Activated naive CD4-positive, alpha-beta T cell treated with anti-CD3 and anti-CD28 coated beads, Interleukin-2, amount 50 U/mL, for 72 hours (primary cell): ENCODE results near the gene RBMS3. TPM values are rescaled to one million over a fixed set of nuclear protein-coding genes. Genes with fewer than 3 reads are reported as not detected.

Source experiments
- ATAC-seq, 2 donors: fragments of 150-1000 bp; cut with Tn5 transposase; 2 replicates each; pipeline ENCODE4 v1.10.0; 2021; ENCODE audit warnings: mild to moderate bottlenecking in 2 of 2, moderate library complexity in 2 of 2
- DNase-seq, 2 donors: peaks; one replicate each; pipeline ENCODE4 v3.0.0; 2021 to 2022; ENCODE audit warnings: low spot score in 2 of 2
- H3K27ac Mint-ChIP-seq, 2 donors: one replicate each; pipeline ENCODE4 v1.8.0; 2022; ENCODE audit warnings: mild to moderate bottlenecking in 2 of 2, mixed read lengths in 2 of 2
- H3K36me3 Mint-ChIP-seq, 2 donors: one replicate each; pipeline ENCODE4 v1.8.0; 2022; ENCODE audit warnings: mixed read lengths in 2 of 2
- H3K9me3 Mint-ChIP-seq, 2 donors: one replicate each; pipeline ENCODE4 v1.8.0; 2022; ENCODE audit warnings: mixed read lengths in 2 of 2
- total RNA-seq, 2 donors: library from RNA; stranded (reverse); gene quantifications; one replicate each; pipeline ENCODE4 v1.2.3, GENCODE V29; 2022

Gene RBMS3
- total RNA-seq, 2 donors from 2014 or later = 3.3 TPM; not detected in 1

GRCh38 chr3:29416514-29416913, 135.6 kb downstream of the RBMS3 start:
- no peak for ATAC-seq
- no peak overlapping the region for H3K27ac Mint-ChIP-seq
- H3K9me3 Mint-ChIP-seq = no peaks in the 10 kb centered on the region
- no peak for DNase-seq
- H3K36me3 Mint-ChIP-seq = no peaks in the 10 kb centered on the region

- ATAC-seq = no peak
- H3K27ac Mint-ChIP-seq = no peak overlapping the region
- H3K9me3 Mint-ChIP-seq = no peaks in the 10 kb centered on the region
- no peak for DNase-seq
- no peaks in the 10 kb centered on the region for H3K36me3 Mint-ChIP-seq
Measured at GRCh38 chr3:29420106-29420505, 139.2 kb downstream of the RBMS3 start.

DNA sequence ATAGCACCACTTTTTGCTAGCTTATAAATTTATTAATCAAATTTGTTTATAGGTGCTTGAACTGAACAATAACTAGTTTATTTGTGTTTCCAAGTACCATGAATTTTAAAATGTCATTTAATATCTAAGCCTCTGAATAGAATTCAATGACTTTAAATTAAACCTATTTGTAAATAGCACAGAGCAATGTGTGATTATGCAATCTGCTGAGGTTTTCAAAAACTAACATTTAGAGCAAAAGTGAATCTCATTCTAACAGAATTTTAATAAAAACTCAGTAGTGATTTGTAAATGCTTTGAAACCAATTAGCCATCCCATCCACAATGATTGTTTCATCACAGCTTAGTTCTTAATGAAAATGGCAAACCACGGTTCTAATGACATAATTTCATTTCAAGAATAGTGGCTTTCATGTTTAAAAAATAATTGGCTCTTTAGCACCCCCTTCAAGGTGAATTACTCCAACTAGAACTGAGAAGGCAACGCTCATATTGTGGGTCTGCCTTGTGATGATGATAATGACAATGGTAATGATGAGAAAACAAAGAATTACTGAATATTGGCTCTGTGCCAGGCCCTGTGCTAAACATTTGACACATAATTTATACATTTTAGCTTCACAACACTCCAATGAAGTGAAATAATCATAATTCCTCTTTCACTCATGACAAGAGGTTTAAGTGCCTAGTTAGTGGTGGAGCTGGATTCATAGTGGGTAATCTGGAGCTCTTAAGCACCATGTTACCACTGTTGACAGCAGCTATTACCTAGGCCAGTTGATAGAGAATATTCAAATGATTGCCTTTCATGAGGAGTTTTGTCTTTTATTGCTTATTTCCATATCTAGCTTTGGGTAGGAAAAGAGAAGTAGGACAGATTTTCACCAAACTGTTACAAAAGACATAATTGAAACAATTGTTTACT, 145.7 kb downstream of the RBMS3 start:
- Mint-ChIP-seq H3K9me3 (no peaks in the 10 kb centered on the region), H3K27ac (no peak overlapping the region), H3K36me3 (no peaks in the 10 kb centered on the region)
- DNase-seq (no peak), ATAC-seq (no peak)

DNA sequence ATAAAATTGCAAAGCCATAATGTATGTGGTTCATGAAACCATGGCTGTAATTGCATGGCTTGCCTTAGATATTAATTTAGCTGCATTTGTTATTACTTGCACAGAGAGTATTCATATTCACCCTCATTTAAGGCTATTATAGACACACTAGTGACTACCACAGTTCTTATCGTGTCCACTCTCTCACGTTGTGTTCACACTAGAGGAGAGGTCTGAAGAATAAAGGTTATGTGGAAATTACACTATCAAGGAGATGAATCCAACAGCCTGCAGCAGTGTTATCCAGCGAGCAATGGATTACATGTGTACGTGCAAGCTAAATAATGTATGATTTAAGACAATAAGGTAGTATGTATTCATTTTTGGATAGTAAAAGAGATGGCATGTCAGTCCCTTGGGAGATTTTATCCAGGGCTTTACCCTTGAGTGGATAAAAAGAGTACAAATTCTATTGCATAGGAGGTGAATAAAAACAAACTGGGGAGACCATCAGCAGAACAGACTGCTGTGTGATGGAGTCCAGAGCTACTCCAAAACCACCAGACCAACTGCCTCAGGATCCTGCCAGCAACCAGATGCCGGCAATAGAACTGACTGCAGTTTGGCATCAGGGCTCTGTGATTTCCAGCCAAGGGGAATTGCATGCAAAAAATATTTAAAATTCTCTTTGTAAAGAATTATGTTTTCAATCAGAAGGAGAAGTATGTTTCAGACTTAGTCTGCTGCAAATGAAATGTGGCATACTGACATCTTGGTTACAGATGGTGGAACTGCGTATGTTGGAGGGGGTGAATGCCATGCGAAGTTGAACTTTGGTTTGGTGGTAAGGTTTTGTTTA, 146.6 kb downstream of the RBMS3 start:
- Mint-ChIP-seq H3K27ac (no peak overlapping the region), H3K36me3 (no peaks in the 10 kb centered on the region), H3K9me3 (no peaks in the 10 kb centered on the region)
- no peak for DNase-seq
- ATAC-seq = no peak

- DNase-seq = no peak
- no peaks in the 10 kb centered on the region for H3K9me3 Mint-ChIP-seq
Measured at GRCh38 chr3:29429055-29429679, 148.3 kb downstream of the RBMS3 start.

DNA sequence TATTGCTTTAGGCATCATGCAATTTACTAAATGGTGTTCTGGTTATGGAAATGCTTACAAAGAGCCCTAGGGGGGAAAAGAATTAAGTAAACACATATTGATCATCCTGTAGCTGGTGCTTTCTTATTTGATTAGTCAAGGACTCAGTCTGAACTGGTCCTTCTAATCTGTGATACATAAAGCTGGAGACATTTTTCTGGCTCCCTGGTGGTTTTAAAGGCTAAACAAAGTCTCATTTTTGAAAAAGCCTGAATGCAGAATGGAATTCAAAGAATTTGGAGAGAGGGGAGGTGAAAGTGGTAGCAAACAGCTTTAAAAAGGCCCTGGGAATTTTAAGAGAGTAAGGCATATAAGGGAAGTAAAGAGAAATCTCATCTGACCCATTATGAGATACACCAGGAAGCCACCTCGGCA, 149.7 kb downstream of the RBMS3 start:
- Mint-ChIP-seq H3K27ac (no peak overlapping the region), H3K9me3 (no peaks in the 10 kb centered on the region), H3K36me3 (no peaks in the 10 kb centered on the region)
- ATAC-seq (no peak), DNase-seq (no peak)

More at GRCh38 chr3:29429055-29429679, 148.3 kb downstream of the RBMS3 start:
- peak overlapping the region in 1 of 2 donors; percentile 5 for H3K27ac Mint-ChIP-seq
- H3K36me3 Mint-ChIP-seq = no peaks in the 10 kb centered on the region
- ATAC-seq = no peak

- DNase-seq = no peak
Measured at GRCh38 chr3:29436612-29437323, 155.9 kb downstream of the RBMS3 start.

DNA sequence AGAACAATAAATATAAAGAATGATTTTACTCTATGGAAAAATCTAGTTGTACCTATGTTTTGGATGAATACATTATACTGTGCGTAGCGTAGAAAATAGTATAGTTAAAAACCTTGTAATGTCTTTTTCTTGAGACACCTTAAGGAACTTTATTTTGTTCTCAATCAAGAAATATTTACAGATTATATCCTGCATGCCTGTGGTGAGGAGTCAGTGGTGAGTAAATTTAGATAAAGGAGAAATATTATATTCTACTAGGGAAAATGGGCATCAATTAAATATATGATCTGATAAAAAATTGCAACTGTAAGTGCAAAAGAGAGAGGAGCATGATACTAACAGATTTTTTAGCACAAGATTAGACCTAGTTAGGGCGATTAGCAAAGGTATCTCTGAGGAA, 157.7 kb downstream of the RBMS3 start:
- Mint-ChIP-seq H3K36me3 (no peaks in the 10 kb centered on the region), H3K9me3 (peaks cover 3 to 8% of the 10 kb centered on the region in 2 donors), H3K27ac (no peak overlapping the region)
- DNase-seq (no peak), ATAC-seq (no peak)

More at GRCh38 chr3:29436612-29437323, 155.9 kb downstream of the RBMS3 start:
- no peaks in the 10 kb centered on the region for H3K36me3 Mint-ChIP-seq
- ATAC-seq = no peak
- peaks cover 0 to 5% of the 10 kb centered on the region in 2 donors for H3K9me3 Mint-ChIP-seq
- no peak overlapping the region for H3K27ac Mint-ChIP-seq

GRCh38 chr3:29440413-29441305, 159.8 kb downstream of the RBMS3 start:
- Mint-ChIP-seq H3K36me3 (no peaks in the 10 kb centered on the region), H3K27ac (no peak overlapping the region), H3K9me3 (peaks cover 5 to 15% of the 10 kb centered on the region in 2 donors)
- no peak for ATAC-seq
- no peak for DNase-seq

GRCh38 chr3:29441422-29441821, 160.6 kb downstream of the RBMS3 start:
- H3K27ac Mint-ChIP-seq = no peak overlapping the region
- ATAC-seq = no peak
- H3K9me3 Mint-ChIP-seq = peaks cover 5 to 15% of the 10 kb centered on the region in 2 donors
- no peaks in the 10 kb centered on the region for H3K36me3 Mint-ChIP-seq
- DNase-seq = no peak

GRCh38 chr3:29447946-29448627, 167.2 kb downstream of the RBMS3 start:
- Mint-ChIP-seq H3K27ac (no peak overlapping the region), H3K36me3 (no peaks in the 10 kb centered on the region), H3K9me3 (peaks cover 5 to 10% of the 10 kb centered on the region in 2 donors)
- DNase-seq (no peak), ATAC-seq (no peak)

GRCh38 chr3:29451920-29452319, 171.0 kb downstream of the RBMS3 start:
- Mint-ChIP-seq H3K9me3 (no peaks in the 10 kb centered on the region), H3K27ac (no peak overlapping the region), H3K36me3 (no peaks in the 10 kb centered on the region)
- ATAC-seq = no peak
- no peak for DNase-seq

DNA sequence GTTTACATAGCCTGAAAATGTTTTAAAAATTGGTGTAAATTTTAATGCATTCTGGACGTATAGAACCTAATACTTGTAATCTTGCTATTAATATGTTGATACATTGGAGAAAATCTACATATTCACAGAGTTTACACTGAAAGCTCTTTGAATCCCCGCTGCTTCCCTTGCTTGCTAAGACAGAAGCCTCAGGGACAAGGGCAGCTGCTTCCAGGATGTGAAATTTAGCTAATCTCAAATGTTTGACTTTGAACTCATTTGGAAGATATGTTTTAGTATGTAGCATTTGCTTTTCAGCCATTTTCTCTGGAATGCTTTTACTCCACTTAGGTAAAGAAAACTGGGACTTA, 172.0 kb downstream of the RBMS3 start:
- DNase-seq = no peak
- Mint-ChIP-seq H3K9me3 (no peaks in the 10 kb centered on the region), H3K27ac (no peak overlapping the region), H3K36me3 (no peaks in the 10 kb centered on the region)
- no peak for ATAC-seq

DNA sequence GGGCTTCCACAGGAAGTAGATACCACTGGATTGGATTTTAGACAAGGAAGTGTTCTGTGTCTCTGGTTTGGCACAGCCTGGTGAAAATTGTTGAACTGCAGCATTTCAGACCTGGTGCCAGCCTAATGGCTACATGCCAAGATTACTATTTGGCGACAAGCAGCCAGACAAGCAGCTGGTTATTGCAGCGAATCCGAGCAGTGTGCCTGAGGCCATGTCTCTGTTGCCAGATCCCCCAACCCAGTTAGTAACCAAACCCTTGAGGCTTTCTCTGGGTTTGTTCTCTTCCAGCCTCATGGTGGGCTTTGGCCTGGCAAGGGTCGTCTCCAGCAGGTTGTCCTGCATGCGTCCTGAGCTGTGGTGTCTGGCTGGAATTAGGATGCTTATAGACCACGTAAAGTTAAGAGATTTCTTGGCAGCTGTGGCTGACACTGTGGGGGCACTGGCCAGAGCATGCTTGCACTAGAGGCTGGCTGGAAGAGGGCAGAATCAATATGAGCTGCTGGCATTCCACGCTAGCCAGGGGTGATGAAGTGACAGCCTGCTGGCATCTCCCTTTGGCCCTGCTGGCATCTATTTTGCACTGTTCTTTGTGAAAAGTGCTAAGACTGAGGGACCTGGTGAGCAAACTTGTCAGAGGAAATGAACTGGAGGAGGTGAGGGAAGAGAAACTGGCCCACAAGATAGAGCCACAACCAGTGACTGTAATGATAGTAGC, 172.6 kb downstream of the RBMS3 start:
- Mint-ChIP-seq H3K36me3 (no peaks in the 10 kb centered on the region), H3K27ac (no peak overlapping the region), H3K9me3 (no peaks in the 10 kb centered on the region)
- ATAC-seq = no peak
- no peak for DNase-seq
